K562 (cell line): ENCODE measurements around the gene ALDOC. TPM values are rescaled to one million over a fixed set of nuclear protein-coding genes. Genes with fewer than 3 reads are reported as not detected.

Source experiments
- ADNP ChIP-seq: fragments of 200-800 bp; sonication (Bioruptor generic); IDR thresholded peaks from 2 replicates; pipeline ENCODE4 v1.6.1; 2016; ENCODE audit warnings: missing genetic modification characterization, missing compliant biosample characterization
- CBFA2T2 ChIP-seq: fragments of 450-650 bp; conservative IDR thresholded peaks from 2 replicates; pipeline ENCODE4 v1.6.1; 2017; ENCODE audit warnings: mild to moderate bottlenecking
- CHD4 ChIP-seq: fragments of 200-600 bp; sonication (generic); IDR thresholded peaks from 3 replicates; pipeline ENCODE4 v1.6.1; 2012; ENCODE audit warnings: low read depth, mild to moderate bottlenecking, mixed read lengths, low read length, inconsistent platforms; ENCODE audit not compliant: insufficient read depth, insufficient replicate concordance, poor library complexity, severe bottlenecking
- GABPA ChIP-seq: fragments of 200-800 bp; sonication (Bioruptor generic); conservative IDR thresholded peaks from 2 replicates; pipeline ENCODE4 v1.6.1; 2016; ENCODE audit warnings: low read depth, missing genetic modification characterization, missing compliant biosample characterization
- HDGF ChIP-seq: fragments of 450-650 bp; IDR thresholded peaks from 2 replicates; pipeline ENCODE4 v1.6.1; 2016
- HSF4 ChIP-seq: fragments of 250-450 bp; sonication (Bioruptor Pico); IDR thresholded peaks from 2 replicates; pipeline ENCODE4 v2.1.2; 2022; ENCODE audit warnings: mild to moderate bottlenecking, moderate library complexity, borderline replicate concordance
- KLF1 ChIP-seq: fragments of 450-650 bp; IDR thresholded peaks from 2 replicates; pipeline ENCODE4 v1.6.1; 2016; ENCODE audit warnings: missing genetic modification characterization, missing compliant biosample characterization
- LCOR ChIP-seq: sonication (generic); formaldehyde crosslinking; IDR thresholded peaks from 2 replicates; pipeline ENCODE4 v1.8.0; 2022; ENCODE audit warnings: mild to moderate bottlenecking, missing genetic modification reagents
- MAFK ChIP-seq: IDR thresholded peaks from 2 replicates; pipeline ENCODE4 v1.6.1; 2011; ENCODE audit warnings: low read length, improper control_type of control experiment
- MCM3 ChIP-seq: fragments of 450-650 bp; IDR thresholded peaks from 2 replicates; pipeline ENCODE4 v1.6.1; 2016
- MEIS2 ChIP-seq: fragments of 450-650 bp; IDR thresholded peaks from 2 replicates; pipeline ENCODE4 v1.6.1; 2014; ENCODE audit warnings: mild to moderate bottlenecking; ENCODE audit not compliant: partially characterized antibody
- NBN ChIP-seq: fragments of 450-650 bp; IDR thresholded peaks from 2 replicates; pipeline ENCODE4 v1.6.1; 2016; ENCODE audit warnings: low read depth, mild to moderate bottlenecking
- NR2F6 ChIP-seq: fragments of 450-650 bp; formaldehyde crosslinking; IDR thresholded peaks from 2 replicates; pipeline ENCODE4 v1.4.0; 2020; ENCODE audit warnings: mild to moderate bottlenecking
- ZNF24 ChIP-seq: fragments of 450-650 bp; IDR thresholded peaks from 2 replicates; pipeline ENCODE4 v1.6.1; 2016
- ZNF282 ChIP-seq: sonication (generic); formaldehyde crosslinking; IDR thresholded peaks from 2 replicates; pipeline ENCODE4 v1.8.1; 2023; ENCODE audit warnings: missing genetic modification reagents
- ZNF431 ChIP-seq: sonication (generic); formaldehyde crosslinking; IDR thresholded peaks from 2 replicates; pipeline ENCODE4 v1.8.0; 2022; ENCODE audit warnings: mild to moderate bottlenecking, missing genetic modification reagents
- polyA plus RNA-seq, 8 experiments: library from polyadenylated mRNA; depleted of rRNA in 4 of 8; stranded (reverse) in 5 of 8; unstranded in 3 of 8; fragments of >200 nt; fragmentation: Nextera tagmentation in 2 of 8; fragmentation: Illumina TruSeq in 1 of 8; extraction: Ambion mirVana in 2 of 8; extraction: Trizol in 1 of 8; gene quantifications; 2 replicates each; pipeline versions ENCODE4 v1.2.1 to v1.2.3, GENCODE V29; 2011 to 2014; ENCODE audit warnings: inconsistent platforms in 1 of 8, missing spikeins in 1 of 8
- total RNA-seq, 7 experiments: library from RNA; depleted of rRNA in 6 of 7; stranded (reverse); fragments of >200 nt in 6 of 7; fragmentation: Illumina TruSeq in 2 of 7; extraction: Trizol in 2 of 7; gene quantifications; 2 replicates each; pipeline versions ENCODE4 v1.2.1 to v1.2.3, GENCODE V29; 2011 to 2021; ENCODE audit warnings: low replicate concordance in 1 of 7
- TF ChIP-seq, protein P1 (sequence below): fragments of 450-650 bp; formaldehyde crosslinking; IDR thresholded peaks from 2 replicates; pipeline ENCODE4 v1.4.0; 2022; ENCODE audit warnings: missing genetic modification characterization
- TF ChIP-seq, protein P2 (sequence below): sonication (generic); formaldehyde crosslinking; IDR thresholded peaks from 2 replicates; pipeline ENCODE4 v1.8.1; 2022; ENCODE audit warnings: missing genetic modification reagents
- TF ChIP-seq, protein P3 (sequence below): fragments of 450-650 bp; IDR thresholded peaks from 2 replicates; pipeline ENCODE4 v1.6.1; 2016; ENCODE audit warnings: borderline replicate concordance
- TF ChIP-seq, protein P4 (sequence below): sonication (generic); formaldehyde crosslinking; IDR thresholded peaks from 2 replicates; pipeline ENCODE4 v1.8.0; 2022; ENCODE audit warnings: mild to moderate bottlenecking, missing genetic modification reagents
- TF ChIP-seq, protein P5 (sequence below): sonication (generic); formaldehyde crosslinking; IDR thresholded peaks from 2 replicates; pipeline ENCODE4 v1.8.1; 2023; ENCODE audit warnings: mild to moderate bottlenecking, missing genetic modification reagents

ALDOC gene
- total and polyA plus RNA-seq, 9 of the 15 experiments (the other 6 are each of a cell fraction or from before 2014, with no cell fraction given): 43.2 to 263 (median 99.2) TPM

- TF ChIP-seq, protein P1, sequence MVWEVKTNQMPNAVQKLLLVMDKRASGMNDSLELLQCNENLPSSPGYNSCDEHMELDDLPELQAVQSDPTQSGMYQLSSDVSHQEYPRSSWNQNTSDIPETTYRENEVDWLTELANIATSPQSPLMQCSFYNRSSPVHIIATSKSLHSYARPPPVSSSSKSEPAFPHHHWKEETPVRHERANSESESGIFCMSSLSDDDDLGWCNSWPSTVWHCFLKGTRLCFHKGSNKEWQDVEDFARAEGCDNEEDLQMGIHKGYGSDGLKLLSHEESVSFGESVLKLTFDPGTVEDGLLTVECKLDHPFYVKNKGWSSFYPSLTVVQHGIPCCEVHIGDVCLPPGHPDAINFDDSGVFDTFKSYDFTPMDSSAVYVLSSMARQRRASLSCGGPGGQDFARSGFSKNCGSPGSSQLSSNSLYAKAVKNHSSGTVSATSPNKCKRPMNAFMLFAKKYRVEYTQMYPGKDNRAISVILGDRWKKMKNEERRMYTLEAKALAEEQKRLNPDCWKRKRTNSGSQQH (CRISPR knock-in tag): no peak
- TF ChIP-seq ZNF24 (peak; percentile 31; the same call in 1 of the 2 replicates), GABPA (no peak), CBFA2T2 (no peak), CHD4 (no peak), ZNF431 (CRISPR knock-in tag) (0 out of 2 replicates have a peak, but pooled peaks have one; percentile 79), LCOR (0 out of 2 replicates have a peak, but pooled peaks have one; percentile 16), MCM3 (no peak), MAFK (peak; percentile 56), ADNP (no peak), MEIS2 (peak; percentile 28), ZNF282 (CRISPR knock-in tag) (no peak), KLF1 (no peak), NBN (peak; percentile 59; the same call in 1 of the 2 replicates), NR2F6 (CRISPR knock-in tag) (no peak), HSF4 (no peak), HDGF (no peak)
- TF ChIP-seq, protein P2, sequence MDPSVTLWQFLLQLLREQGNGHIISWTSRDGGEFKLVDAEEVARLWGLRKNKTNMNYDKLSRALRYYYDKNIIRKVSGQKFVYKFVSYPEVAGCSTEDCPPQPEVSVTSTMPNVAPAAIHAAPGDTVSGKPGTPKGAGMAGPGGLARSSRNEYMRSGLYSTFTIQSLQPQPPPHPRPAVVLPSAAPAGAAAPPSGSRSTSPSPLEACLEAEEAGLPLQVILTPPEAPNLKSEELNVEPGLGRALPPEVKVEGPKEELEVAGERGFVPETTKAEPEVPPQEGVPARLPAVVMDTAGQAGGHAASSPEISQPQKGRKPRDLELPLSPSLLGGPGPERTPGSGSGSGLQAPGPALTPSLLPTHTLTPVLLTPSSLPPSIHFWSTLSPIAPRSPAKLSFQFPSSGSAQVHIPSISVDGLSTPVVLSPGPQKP: no peak
- TF ChIP-seq, protein P3, sequence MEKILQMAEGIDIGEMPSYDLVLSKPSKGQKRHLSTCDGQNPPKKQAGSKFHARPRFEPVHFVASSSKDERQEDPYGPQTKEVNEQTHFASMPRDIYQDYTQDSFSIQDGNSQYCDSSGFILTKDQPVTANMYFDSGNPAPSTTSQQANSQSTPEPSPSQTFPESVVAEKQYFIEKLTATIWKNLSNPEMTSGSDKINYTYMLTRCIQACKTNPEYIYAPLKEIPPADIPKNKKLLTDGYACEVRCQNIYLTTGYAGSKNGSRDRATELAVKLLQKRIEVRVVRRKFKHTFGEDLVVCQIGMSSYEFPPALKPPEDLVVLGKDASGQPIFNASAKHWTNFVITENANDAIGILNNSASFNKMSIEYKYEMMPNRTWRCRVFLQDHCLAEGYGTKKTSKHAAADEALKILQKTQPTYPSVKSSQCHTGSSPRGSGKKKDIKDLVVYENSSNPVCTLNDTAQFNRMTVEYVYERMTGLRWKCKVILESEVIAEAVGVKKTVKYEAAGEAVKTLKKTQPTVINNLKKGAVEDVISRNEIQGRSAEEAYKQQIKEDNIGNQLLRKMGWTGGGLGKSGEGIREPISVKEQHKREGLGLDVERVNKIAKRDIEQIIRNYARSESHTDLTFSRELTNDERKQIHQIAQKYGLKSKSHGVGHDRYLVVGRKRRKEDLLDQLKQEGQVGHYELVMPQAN: peak; percentile 86; the same call in 1 of the 2 replicates
- TF ChIP-seq, protein P4, sequence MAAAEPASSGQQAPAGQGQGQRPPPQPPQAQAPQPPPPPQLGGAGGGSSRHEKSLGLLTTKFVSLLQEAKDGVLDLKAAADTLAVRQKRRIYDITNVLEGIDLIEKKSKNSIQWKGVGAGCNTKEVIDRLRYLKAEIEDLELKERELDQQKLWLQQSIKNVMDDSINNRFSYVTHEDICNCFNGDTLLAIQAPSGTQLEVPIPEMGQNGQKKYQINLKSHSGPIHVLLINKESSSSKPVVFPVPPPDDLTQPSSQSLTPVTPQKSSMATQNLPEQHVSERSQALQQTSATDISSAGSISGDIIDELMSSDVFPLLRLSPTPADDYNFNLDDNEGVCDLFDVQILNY (CRISPR knock-in tag): no peak
- TF ChIP-seq, protein P5, sequence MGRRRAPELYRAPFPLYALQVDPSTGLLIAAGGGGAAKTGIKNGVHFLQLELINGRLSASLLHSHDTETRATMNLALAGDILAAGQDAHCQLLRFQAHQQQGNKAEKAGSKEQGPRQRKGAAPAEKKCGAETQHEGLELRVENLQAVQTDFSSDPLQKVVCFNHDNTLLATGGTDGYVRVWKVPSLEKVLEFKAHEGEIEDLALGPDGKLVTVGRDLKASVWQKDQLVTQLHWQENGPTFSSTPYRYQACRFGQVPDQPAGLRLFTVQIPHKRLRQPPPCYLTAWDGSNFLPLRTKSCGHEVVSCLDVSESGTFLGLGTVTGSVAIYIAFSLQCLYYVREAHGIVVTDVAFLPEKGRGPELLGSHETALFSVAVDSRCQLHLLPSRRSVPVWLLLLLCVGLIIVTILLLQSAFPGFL: no peak
These were observed 22.2 kb upstream of the ALDOC start, which contains the start of gene SPAG5 (continued) for GRCh38 chr17:28598799-28599310.
